Hematopoietic multipotent progenitor cell treated with erythropoietin and hydrocortisone succinate and interleukin-3 and kit ligand, for 15 days (in vitro differentiated cells): ENCODE measurements around the gene TNRC18.

Experiments
- DNase-seq: peaks from one replicate; pipeline ENCODE4 v3.0.0-alpha.2; 2015; ENCODE audit warnings: low spot score

The TNRC18 gene

DNA sequence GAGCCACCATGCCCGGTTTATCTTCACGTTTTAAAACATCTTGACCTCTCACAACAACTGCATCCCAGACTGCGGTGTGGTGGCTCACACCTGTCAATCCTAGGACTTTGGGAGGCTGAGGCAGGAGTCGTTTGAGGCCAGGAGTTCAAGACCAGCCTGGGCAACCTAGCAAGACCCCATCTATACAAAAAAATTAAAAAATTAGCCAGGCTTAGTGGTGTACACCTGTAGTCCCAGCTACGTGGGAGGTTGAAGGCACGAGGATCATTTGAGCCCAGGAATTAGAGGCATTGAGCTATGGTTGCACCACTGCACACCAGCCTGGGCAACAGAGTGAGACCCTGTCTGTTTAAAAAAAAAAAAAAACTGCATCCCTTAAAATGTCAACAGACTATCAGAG lies 20.2 kb downstream of the TNRC18 start:
- no peak for DNase-seq

GRCh38 chr7:5397736-5398135 lies 25.9 kb downstream of the TNRC18 start:
- no peak for DNase-seq

DNA sequence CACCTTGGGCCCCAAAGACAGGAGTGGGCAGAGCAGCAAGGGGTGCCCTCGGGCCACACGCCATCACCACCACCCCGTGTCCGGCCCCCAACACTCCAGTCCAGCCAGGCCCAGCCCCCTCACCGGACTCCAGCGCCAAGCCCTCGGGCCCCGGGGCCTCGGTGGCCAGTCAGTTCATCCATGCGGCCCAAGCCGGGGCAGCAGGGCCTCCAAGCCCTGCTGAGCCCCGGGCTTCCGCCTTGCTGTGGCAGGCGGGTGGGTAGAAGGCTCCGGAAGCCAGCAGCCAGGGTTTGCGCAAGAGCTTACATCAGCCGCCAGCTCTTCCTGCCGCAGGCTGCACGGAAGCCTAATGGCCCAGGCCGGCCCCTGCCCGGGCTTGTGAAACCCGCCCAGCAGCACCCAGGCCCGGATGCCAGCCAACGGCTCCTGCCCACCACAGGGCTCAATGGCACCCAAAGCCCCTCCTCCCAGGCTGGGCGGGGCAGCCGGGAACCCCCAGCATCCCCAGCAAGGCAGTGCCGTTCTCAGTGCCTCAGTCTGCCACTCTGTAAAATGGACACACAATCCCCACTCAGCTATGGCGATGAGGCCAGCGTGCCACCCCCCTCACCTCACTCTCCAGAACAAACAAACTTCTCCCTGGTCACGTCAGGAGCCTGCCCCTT lies 26.5 kb downstream of the TNRC18 start:
- DNase-seq: peak; percentile 64

GRCh38 chr7:5396542-5396941 lies 27.1 kb downstream of the TNRC18 start:
- peak; percentile 55 for DNase-seq

DNA sequence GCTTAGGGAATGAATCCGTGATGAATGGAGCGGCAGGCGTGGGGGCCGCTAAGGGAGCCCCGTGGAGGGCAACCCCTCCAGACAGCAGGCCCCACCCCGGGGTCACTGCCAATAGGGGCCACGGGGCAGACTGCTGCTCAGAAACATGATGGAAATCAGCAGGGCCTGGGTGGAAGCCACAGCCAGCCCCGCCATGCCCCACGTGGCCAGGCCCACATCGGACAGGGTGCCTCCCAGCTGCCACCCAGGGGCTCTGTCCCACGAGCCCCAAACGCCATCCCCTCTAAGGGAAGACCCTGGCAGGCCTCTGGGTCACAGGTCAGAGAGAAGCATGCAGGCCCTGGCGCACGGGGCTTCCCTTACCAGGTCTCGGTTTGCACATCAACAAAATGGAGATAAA lies 28.4 kb downstream of the TNRC18 start:
- DNase-seq: no peak

GRCh38 chr7:5394264-5395105 lies 29.1 kb downstream of the TNRC18 start:
- DNase-seq: no peak

- DNase-seq: no peak
These were observed 29.9 kb downstream of the TNRC18 start for GRCh38 chr7:5393748-5394147.

GRCh38 chr7:5393328-5393727 lies 30.3 kb downstream of the TNRC18 start:
- no peak for DNase-seq

GRCh38 chr7:5390918-5391317 lies 32.7 kb downstream of the TNRC18 start:
- DNase-seq: no peak

- DNase-seq: no peak
These were observed 34.7 kb downstream of the TNRC18 start for GRCh38 chr7:5388905-5389433.

DNA sequence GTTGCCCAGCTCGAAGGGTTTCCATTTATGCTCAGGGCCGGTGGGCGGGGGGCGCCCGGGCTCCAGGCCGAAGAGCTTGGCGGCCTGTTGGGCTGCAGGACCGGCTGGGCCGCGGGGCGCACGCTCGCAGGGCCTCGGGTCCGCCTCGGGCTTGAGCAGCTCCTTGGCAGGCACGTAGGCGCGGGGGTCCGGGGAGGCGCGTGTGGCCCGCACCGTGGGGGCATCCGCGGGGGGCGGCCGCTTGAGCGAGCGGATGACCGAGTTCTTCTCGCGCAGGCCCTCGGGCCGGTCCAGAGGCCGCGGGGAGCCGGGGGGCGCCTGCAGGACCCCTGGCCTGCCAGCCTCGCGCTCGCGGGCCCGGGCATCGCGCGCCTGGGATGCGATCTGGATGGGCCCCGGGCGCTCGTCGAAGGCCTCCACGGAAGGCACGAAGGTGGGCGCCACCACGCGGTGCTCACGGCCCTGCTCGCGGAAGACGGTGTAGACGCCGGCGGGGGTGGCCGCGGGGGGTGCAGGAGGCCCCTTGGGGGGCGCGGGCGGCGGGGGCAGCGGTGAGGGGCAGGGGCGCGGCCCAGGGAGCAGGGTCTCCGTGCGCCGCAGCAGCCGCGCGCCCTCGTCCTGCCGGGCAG lies 35.2 kb downstream of the TNRC18 start:
- no peak for DNase-seq

DNA sequence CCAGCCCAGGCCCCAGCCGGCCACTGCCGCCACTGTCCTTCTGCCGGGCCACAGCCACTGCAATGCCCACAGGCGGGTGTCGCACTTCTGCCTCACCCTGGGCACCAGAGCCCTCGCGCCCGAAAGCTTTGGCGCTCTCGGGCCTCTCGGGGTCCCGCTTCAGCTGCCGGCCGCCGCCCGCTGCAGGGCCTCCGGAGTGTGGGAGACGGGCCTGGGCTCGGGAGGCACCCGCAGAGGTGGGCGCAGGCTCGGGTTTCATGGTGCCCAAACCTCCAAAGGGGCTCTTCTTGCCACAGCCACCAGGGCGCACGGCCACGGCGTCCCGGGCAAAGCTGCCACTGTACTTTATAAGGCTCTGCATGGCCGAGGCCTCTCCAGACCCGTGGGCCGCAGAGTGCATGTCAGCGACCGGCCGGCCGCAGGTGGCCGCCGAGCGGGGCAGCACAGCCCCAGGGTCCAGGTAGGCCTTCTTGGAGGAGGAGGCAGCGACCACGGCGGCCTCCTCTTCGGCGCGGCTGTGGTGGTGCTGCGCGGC lies 35.9 kb downstream of the TNRC18 start:
- no peak for DNase-seq

GRCh38 chr7:5384618-5385017 lies 39.0 kb downstream of the TNRC18 start:
- DNase-seq: no peak

DNA sequence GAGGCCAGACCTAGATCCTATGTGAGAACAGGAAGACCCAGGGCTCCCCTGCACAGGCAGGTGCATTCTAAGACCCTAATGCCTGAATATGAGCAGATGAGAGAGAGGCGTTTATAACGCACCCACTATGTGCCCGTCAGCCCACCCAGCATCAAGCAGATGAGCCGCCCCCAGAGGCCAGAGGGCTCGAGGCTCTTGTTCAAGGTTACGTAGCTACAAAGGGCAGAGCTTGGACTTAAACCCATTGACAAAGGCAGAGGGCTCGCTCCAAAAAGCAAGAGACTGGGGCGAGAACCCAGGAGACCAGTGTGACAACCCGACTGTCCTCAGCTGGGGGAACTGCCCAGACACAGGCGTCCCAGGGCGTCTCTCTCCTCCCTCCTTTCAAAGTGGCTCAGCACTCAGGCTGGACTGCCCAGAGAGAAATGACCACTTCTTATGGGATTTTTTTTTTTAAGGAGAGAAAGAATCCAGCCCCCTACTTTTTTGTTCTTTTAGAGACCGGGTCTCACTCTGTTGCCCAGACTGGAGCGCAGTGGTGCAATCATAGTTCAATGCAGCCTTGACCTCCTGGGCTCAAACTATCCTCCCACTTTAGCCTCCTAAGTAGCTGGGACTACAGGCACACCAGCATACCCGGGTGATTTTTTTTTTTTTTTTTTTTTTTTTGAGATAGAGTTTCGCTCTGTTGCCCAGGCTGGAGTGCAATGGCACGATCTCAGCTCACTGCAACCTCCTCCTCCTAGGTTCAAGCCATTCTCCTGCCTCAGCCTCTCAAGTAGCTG lies 40.1 kb downstream of the TNRC18 start:
- DNase-seq: no peak

- no peak for DNase-seq
These were observed 41.2 kb downstream of the TNRC18 start for GRCh38 chr7:5382281-5382892.

DNA sequence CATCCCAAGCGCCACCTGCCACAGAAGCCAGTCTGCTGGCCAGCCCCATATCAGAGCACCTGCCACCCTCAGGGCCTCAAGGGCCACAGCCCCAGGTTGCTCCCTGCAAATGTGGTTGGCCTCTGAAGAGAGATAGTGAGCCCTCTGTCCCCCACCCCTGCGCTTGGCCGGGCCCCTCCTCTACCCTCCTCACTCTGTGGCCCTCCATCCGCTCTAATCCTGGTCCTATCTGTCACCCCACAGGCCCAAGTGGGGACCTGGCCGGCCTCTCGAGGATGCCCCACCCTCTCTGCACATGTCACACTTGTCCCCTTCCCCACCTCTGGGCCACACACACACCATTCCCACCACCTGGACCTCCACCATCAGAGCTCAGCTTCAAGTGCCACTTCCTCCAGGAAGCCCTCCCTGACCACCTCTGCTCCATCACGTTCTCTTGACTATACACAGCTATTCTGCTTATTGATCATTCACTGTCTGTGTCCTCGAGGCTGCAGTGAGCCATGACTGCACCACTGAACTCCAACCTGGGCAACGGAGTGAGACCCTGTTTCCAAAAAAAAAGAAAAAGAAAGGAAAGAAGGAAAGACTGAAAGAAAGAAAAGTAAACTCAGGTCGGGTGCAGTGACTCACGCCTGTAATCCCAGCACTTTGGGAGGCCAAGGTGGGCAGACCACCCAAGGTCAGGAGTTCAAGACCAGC lies 42.4 kb downstream of the TNRC18 start:
- no peak for DNase-seq

- DNase-seq: no peak
These were observed 43.1 kb downstream of the TNRC18 start for GRCh38 chr7:5380350-5381070.

- no peak for DNase-seq
These were observed 44.1 kb downstream of the TNRC18 start for GRCh38 chr7:5379546-5379945.

GRCh38 chr7:5377816-5378215 lies 45.8 kb downstream of the TNRC18 start:
- no peak for DNase-seq

GRCh38 chr7:5377279-5377678 lies 46.4 kb downstream of the TNRC18 start:
- DNase-seq: no peak
